HG03108 (cell line): ENCODE data around the gene FAM98C.

Source experiments
- ATAC-seq: cut with Tn5 transposase; IDR thresholded peaks from one replicate; pipeline ENCODE4 v1.9.1; 2021; ENCODE audit warnings: moderate library complexity; ENCODE audit not compliant: unreplicated experiment

The FAM98C gene

GRCh38 chr19:38425222-38425809 lies 22.4 kb downstream of the FAM98C start:
- ATAC-seq = no peak

- ATAC-seq = no peak
Observed at GRCh38 chr19:38425810-38426466, 23.0 kb downstream of the FAM98C start, which contains the start of gene RASGRP4. Gene RASGRP4 (minus strand): TSS chr19:38426219. CDS start chr19:38426091, 128 bp downstream.

GRCh38 chr19:38427035-38427677 lies 24.3 kb downstream of the FAM98C start:
- ATAC-seq = peak; percentile 54

GRCh38 chr19:38429055-38429810 lies 26.3 kb downstream of the FAM98C start:
- ATAC-seq = no peak

GRCh38 chr19:38429811-38430156 lies 26.9 kb downstream of the FAM98C start:
- ATAC-seq = no peak

- ATAC-seq = no peak
Observed at GRCh38 chr19:38430931-38431330, 28.0 kb downstream of the FAM98C start.

GRCh38 chr19:38433268-38433733 lies 30.4 kb downstream of the FAM98C start, which contains the start of gene RYR1:
Gene RYR1 (plus strand): TSS chr19:38433691. CDS start chr19:38433830, 139 bp downstream.
- ATAC-seq = no peak

- ATAC-seq = no peak
Observed at GRCh38 chr19:38434549-38435051, 31.7 kb downstream of the FAM98C start.

- no peak for ATAC-seq
Observed at GRCh38 chr19:38437295-38437694, 34.4 kb downstream of the FAM98C start.

- ATAC-seq = no peak
Observed at GRCh38 chr19:38437917-38438316, 35.0 kb downstream of the FAM98C start.

- no peak for ATAC-seq
Observed at GRCh38 chr19:38440592-38440991, 37.7 kb downstream of the FAM98C start.

- ATAC-seq = no peak
Observed at GRCh38 chr19:38441657-38442348, 38.9 kb downstream of the FAM98C start.

GRCh38 chr19:38442736-38443135 lies 39.8 kb downstream of the FAM98C start:
- no peak for ATAC-seq

GRCh38 chr19:38443458-38443999 lies 40.6 kb downstream of the FAM98C start:
- ATAC-seq = no peak

GRCh38 chr19:38444026-38444425 lies 41.1 kb downstream of the FAM98C start:
- ATAC-seq = no peak

- ATAC-seq = no peak
Observed at GRCh38 chr19:38445362-38445761, 42.5 kb downstream of the FAM98C start.

GRCh38 chr19:38448225-38448624 lies 45.3 kb downstream of the FAM98C start:
- no peak for ATAC-seq

GRCh38 chr19:38449518-38449917 lies 46.6 kb downstream of the FAM98C start:
- ATAC-seq = no peak

- no peak for ATAC-seq
Observed at GRCh38 chr19:38451036-38451435, 48.1 kb downstream of the FAM98C start.

GRCh38 chr19:38451629-38452028 lies 48.7 kb downstream of the FAM98C start:
- ATAC-seq = no peak
